ENCODE results near the gene KRTAP25-1.

The KRTAP25-1 gene

GRCh38 chr21:30289215-30289614 is at the start of gene KRTAP25-1:
Gene KRTAP25-1 (minus strand): TSS chr21:30289514. CDS start chr21:30289490, 24 bp downstream.
- DNase-seq = no peak

GRCh38 chr21:30338717-30339116 is 49.4 kb upstream of the KRTAP25-1 start:
- no peak for DNase-seq

- no peak for DNase-seq
Measured at GRCh38 chr21:30337772-30338171, 48.5 kb upstream of the KRTAP25-1 start.

- DNase-seq = no peak
Measured at GRCh38 chr21:30337276-30337744, 48.0 kb upstream of the KRTAP25-1 start, which contains the start of gene KRTAP27-1. Gene KRTAP27-1 (minus strand): TSS chr21:30337694. CDS start chr21:30337668, 26 bp downstream.

GRCh38 chr21:30336596-30336995 is 47.3 kb upstream of the KRTAP25-1 start:
- no peak for DNase-seq

GRCh38 chr21:30333736-30334135 is 44.4 kb upstream of the KRTAP25-1 start:
- no peak for DNase-seq

- no peak for DNase-seq
Measured at GRCh38 chr21:30332681-30333080, 43.4 kb upstream of the KRTAP25-1 start.

- peak; percentile 54 for DNase-seq
Measured at GRCh38 chr21:30329203-30329875, 40.0 kb upstream of the KRTAP25-1 start.

GRCh38 chr21:30326390-30326789 is 37.1 kb upstream of the KRTAP25-1 start:
- DNase-seq = no peak

- no peak for DNase-seq
Measured at GRCh38 chr21:30320215-30320614, 30.9 kb upstream of the KRTAP25-1 start, which contains the start of gene KRTAP26-1. Gene KRTAP26-1 (minus strand): TSS chr21:30320315. CDS start chr21:30320035, 280 bp downstream.

GRCh38 chr21:30315701-30316100 is 26.4 kb upstream of the KRTAP25-1 start:
- DNase-seq = no peak

GRCh38 chr21:30306884-30307283 is 17.6 kb upstream of the KRTAP25-1 start:
- no peak for DNase-seq

GRCh38 chr21:30305136-30305535 is 15.8 kb upstream of the KRTAP25-1 start:
- DNase-seq = no peak

GRCh38 chr21:30282850-30283249 is 6.5 kb downstream of the KRTAP25-1 start, which contains the start of gene KRTAP24-1:
Gene KRTAP24-1 (minus strand): TSS chr21:30282950. CDS start chr21:30282932, 18 bp downstream.
- DNase-seq = no peak

- no peak for DNase-seq
Measured at GRCh38 chr21:30271611-30272010, 17.7 kb downstream of the KRTAP25-1 start.

- DNase-seq = no peak
Measured at GRCh38 chr21:30271156-30271555, 18.2 kb downstream of the KRTAP25-1 start.

GRCh38 chr21:30269803-30270530 is 19.3 kb downstream of the KRTAP25-1 start:
- DNase-seq = no peak

- DNase-seq = no peak
Measured at GRCh38 chr21:30268608-30269197, 20.6 kb downstream of the KRTAP25-1 start.

- no peak for DNase-seq
Measured at GRCh38 chr21:30257773-30258172, 31.5 kb downstream of the KRTAP25-1 start.

- no peak for DNase-seq
Measured at GRCh38 chr21:30256100-30256499, 33.2 kb downstream of the KRTAP25-1 start.

- no peak for DNase-seq
Measured at GRCh38 chr21:30255679-30256078, 33.6 kb downstream of the KRTAP25-1 start.

GRCh38 chr21:30251781-30252180 is 37.5 kb downstream of the KRTAP25-1 start:
- DNase-seq = no peak

GRCh38 chr21:30249936-30250335 is 39.4 kb downstream of the KRTAP25-1 start:
- no peak for DNase-seq

Measured in T1000 (cell line).